HG03469 (cell line): ENCODE results near the gene THAP9.

ENCODE experiments used
- ATAC-seq: cut with Tn5 transposase; IDR thresholded peaks from one replicate; pipeline ENCODE4 v1.9.1; 2021; ENCODE audit warnings: mild to moderate bottlenecking, moderate library complexity, moderate number of reproducible peaks; ENCODE audit not compliant: unreplicated experiment

Gene THAP9

DNA sequence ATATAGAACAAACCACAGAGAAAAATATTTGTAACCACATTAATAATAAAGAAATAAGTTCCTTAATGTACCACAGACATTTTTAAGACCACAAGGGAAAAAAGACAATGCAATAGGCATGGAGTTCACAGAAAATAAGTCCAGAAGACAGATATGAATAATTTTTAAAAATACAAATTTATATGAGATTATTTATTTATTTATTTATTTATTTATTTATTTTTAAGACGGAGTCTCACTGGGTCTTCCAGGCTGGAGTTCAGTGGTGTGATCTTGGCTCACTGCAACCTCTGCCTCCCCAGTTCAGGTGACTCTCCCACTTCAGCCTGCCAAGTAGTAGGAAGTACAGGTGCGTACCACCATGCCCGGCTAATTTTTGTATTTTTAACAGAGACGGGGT is 53.7 kb downstream of the THAP9 start:
- ATAC-seq = no peak

DNA sequence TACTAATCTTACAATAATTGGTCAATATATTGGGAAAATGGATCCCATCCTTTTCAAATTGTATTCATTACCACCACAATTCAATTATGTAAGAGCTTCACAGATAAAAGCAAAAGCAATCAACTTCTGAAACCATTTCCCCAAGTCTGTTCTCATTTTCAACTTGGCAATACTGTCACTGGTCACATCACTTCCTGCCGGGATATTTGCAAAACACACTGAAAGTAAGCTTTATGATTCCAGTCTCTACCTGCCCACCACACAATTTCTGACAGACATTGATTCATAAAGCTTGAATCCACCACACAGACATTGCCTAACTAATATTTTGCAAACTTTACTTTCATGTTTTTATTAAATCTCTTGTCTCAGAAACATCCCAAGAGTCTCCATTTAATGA is 56.5 kb downstream of the THAP9 start:
- no peak for ATAC-seq

DNA sequence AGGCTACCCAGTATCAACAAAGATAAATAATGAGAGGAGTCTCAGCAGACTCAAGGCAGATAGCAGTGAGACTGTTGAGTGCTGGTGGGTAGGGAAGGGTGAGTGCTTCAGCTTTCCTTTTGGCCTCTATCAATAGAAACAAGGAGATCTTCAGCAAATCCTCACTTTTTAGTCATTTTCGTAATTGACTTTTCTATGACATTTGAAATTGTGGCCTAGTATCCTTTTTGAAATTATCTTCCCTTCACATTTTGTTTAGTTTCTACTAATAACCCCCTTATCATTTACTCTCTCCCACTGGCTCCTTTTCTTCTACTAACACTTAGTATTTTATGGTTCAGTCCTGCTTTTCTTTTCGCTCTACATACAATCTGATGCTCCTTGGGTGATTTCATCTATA is 65.2 kb downstream of the THAP9 start:
- ATAC-seq = no peak

DNA sequence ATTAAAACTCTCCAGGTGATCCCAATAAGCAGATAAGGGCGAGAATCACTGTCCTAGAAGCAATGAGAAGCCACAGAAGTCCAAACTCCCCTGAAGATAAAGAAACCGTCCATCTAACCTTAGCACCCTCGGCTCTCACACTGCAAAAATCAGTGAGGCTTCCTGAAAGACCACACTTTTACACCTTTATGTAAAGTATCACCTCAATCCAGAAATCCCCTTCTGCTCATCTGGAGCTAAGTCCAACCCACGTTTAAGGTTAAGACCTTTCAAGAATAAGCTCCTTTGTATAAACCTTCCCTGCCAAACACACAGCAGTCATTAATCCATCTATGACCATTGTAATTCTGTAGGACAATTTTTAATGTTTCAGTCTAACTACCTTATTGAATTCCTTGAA is 68.4 kb downstream of the THAP9 start:
- peak; percentile 52 for ATAC-seq

DNA sequence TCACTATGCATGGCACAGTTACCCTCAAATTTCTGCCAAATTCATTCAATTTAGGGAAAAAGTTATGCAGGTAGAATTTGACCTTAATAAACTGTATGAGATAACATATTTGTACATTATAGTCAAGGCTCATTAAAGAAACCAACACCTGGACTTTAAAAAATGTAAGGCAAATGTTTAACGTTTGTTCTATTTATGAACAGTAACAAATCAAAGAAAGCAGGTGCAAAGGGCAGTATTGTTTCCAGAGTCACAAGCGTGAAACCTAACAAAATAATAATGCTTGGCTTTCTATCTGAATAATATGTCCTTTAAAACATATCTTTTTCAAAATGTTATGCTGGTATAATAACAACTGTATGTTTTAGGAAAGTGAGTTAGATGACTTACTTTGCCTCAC is 68.9 kb downstream of the THAP9 start:
- ATAC-seq = no peak
